ENCODE results near the gene JAKMIP1.

- TF ChIP-seq CTCF (IDR thresholded peaks at IDR 0.05) (no peak), EP300 (IDR thresholded peaks at IDR 0.05) (no peak), POLR2AphosphoS5 (IDR thresholded peaks at IDR 0.05) (no peak), POLR2A (IDR thresholded peaks at IDR 0.05) (no peak)
Measured at GRCh38 chr4:6198278-6198677, 2.1 kb downstream of the JAKMIP1 start.
